Upper lobe of right lung (tissue), 1 donor: ENCODE data around the gene ABCG4. TPM values are rescaled to one million over a fixed set of nuclear protein-coding genes. Genes with fewer than 3 reads are reported as not detected.

Experiments
- ATAC-seq: fragments of 200-7000 bp; cut with Tn5 transposase; one replicate; pipeline ENCODE4 v1.9.1; 2020; ENCODE audit warnings: mild to moderate bottlenecking, moderate library complexity
- DNase-seq: peaks from one replicate; pipeline ENCODE4 v3.0.0-alpha.2; 2020
- H3K27ac ChIP-seq: fragments of 200-600 bp; one replicate; pipeline ENCODE4 v1.8.0; 2022
- H3K27me3 ChIP-seq: fragments of 200-600 bp; one replicate; pipeline ENCODE4 v1.8.0; 2022; ENCODE audit warnings: mild to moderate bottlenecking
- H3K36me3 ChIP-seq: fragments of 200-600 bp; one replicate; pipeline ENCODE4 v1.8.0; 2022
- H3K4me1 ChIP-seq: fragments of 200-600 bp; one replicate; pipeline ENCODE4 v1.8.0; 2022
- H3K4me3 ChIP-seq: fragments of 200-600 bp; one replicate; pipeline ENCODE4 v1.8.0; 2022; ENCODE audit warnings: mild to moderate bottlenecking
- H3K9me3 ChIP-seq: fragments of 200-600 bp; one replicate; pipeline ENCODE4 v1.8.0; 2022
- intact Hi-C: fragments of 100-400 bp; cut with DNase I; formaldehyde crosslinking; loops from one replicate; pipeline ENCODE4 v1.11.0; 2022
- total RNA-seq: library from RNA; stranded (reverse); fragmentation: NEBNext Ultra II Directional; extraction: Animal tissue kit (Norgen Biotek cat#: 25700); gene quantifications from one replicate; pipeline ENCODE4 v1.2.1, GENCODE V29; 2021
- TF ChIP-seq, protein P1 (sequence below): fragments of 200-600 bp; IDR thresholded peaks from one replicate; pipeline ENCODE4 v1.8.0; 2022; ENCODE audit warnings: antibody characterized with exemption
- donor health status: DM: no; HTN: yes; CAD: no; lungs with severe emphysema.

ABCG4 gene
- total RNA-seq, 1 donor from 2014 or later, result 0.14 TPM

DNA sequence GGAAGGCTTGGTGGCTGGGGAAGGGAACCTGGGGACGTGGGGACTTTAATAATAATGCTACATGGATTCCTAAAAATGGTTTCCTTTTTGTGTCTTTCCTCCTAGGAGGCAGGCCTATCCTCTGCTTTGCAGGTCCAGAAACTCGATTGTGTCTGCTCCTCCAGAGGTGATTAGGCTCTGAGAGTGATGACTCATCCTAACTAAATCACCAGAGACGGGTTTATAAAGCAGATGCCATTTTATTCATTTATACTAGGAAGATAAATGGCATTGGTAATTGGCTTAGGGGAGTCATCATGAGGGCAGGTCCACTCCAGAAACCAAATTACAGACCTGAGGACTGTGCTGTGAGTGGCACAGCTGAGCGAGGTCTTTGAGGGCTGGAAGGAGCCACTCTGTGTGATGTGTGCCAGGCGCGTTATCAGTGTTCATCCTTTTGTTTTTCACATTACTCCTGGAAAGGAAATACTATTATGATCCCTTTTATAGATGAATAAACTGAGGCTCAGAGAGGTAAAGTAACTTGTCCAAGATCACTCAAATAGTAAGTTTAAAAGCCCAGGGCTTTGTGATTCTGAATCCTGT lies 26.7 kb downstream of the ABCG4 start:
- H3K27ac ChIP-seq, result no peak overlapping the region
- no peaks in the 10 kb centered on the region for H3K4me1 ChIP-seq
- TF ChIP-seq, protein P1, sequence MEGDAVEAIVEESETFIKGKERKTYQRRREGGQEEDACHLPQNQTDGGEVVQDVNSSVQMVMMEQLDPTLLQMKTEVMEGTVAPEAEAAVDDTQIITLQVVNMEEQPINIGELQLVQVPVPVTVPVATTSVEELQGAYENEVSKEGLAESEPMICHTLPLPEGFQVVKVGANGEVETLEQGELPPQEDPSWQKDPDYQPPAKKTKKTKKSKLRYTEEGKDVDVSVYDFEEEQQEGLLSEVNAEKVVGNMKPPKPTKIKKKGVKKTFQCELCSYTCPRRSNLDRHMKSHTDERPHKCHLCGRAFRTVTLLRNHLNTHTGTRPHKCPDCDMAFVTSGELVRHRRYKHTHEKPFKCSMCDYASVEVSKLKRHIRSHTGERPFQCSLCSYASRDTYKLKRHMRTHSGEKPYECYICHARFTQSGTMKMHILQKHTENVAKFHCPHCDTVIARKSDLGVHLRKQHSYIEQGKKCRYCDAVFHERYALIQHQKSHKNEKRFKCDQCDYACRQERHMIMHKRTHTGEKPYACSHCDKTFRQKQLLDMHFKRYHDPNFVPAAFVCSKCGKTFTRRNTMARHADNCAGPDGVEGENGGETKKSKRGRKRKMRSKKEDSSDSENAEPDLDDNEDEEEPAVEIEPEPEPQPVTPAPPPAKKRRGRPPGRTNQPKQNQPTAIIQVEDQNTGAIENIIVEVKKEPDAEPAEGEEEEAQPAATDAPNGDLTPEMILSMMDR, result no peak
- intact Hi-C loops, result no loop called here
- no peaks in the 10 kb centered on the region for H3K27me3 ChIP-seq
- DNase-seq (no peak), ATAC-seq (no peak)
- peaks cover 35% of the 10 kb centered on the region for H3K36me3 ChIP-seq
- no peak overlapping the region for H3K4me3 ChIP-seq
- H3K9me3 ChIP-seq, result no peaks in the 10 kb centered on the region

DNA sequence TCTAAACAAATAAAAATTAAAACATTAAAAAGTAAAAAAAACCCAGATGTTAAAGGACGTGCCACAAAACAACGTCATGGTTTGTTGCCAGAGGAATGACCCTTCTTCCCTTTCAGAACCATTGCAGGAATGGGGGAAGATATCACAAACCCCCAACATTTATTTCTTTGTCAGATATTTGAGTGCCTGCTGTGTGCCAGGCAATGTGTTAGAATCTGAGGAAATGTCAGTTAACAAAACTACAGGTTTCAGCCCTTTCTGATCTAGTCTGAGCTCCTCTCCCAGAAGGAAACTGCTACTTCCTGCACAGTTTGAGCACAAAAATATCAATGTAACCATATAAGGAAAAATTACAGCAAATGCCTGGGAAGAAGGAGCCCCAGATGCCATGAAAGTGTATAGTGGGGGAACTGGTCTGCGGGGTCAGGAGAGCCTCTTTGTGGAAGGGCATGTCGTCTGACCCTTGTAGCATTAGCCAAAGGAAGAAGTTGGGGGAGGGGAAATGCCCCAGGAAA lies 29.4 kb downstream of the ABCG4 start:
- H3K4me3 ChIP-seq, result no peak overlapping the region
- peaks cover 40% of the 10 kb centered on the region for H3K36me3 ChIP-seq
- no peak overlapping the region for H3K27ac ChIP-seq
- TF ChIP-seq, protein P1, result no peak
- ATAC-seq (no peak), DNase-seq (no peak)
- no peaks in the 10 kb centered on the region for H3K9me3 ChIP-seq
- no peaks in the 10 kb centered on the region for H3K27me3 ChIP-seq
- intact Hi-C loops, result no loop called here
- H3K4me1 ChIP-seq, result no peaks in the 10 kb centered on the region

DNA sequence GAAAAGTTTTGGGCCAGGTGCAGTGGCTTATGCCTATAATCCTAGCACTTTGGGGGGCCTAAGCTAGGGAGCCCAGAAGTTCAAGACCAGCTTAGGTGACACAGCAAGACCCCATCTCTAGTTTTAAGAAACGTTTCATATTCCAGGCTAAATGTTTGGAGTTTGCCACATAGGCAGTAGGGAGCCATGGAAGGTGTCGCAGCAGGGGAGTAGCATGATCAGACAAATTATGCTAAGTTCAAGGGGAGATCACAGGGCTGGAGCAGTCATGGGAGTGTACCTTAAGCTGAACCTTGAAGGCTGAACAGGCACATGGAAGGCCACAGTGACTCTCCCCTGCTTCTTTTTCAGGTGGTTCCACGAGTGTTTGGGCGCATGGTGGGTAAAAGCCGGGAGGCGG lies 30.5 kb downstream of the ABCG4 start:
- Histone ChIP-seq H3K27me3 (no peaks in the 10 kb centered on the region), H3K27ac (no peak overlapping the region), H3K4me1 (no peaks in the 10 kb centered on the region), H3K36me3 (peaks cover 31% of the 10 kb centered on the region), H3K9me3 (no peaks in the 10 kb centered on the region), H3K4me3 (no peak overlapping the region)
- TF ChIP-seq, protein P1, result no peak
- ATAC-seq (no peak), DNase-seq (no peak)
- intact Hi-C loops, result no loop called here

DNA sequence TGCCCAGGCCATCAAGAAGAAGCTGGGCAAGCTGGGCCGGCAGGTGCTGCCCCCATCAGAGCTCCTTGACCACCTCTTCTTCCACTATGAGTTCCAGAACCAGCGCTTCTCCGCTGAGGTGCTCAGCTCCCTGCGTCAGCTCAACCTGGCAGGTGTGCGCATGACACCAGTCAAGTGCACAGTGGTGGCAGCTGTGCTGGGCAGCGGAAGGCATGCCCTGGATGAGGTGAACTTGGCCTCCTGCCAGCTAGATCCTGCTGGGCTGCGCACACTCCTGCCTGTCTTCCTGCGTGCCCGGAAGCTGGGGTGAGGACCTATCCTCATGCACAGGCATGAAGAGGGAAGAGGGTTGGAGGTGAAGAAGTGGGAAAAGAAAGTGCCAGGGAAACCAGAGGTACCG lies 31.1 kb downstream of the ABCG4 start:
- ATAC-seq, result no peak
- no peak for DNase-seq
- TF ChIP-seq, protein P1, result no peak
- Histone ChIP-seq H3K27ac (no peak overlapping the region), H3K36me3 (peaks cover 25% of the 10 kb centered on the region), H3K4me1 (no peaks in the 10 kb centered on the region), H3K27me3 (no peaks in the 10 kb centered on the region), H3K9me3 (no peaks in the 10 kb centered on the region), H3K4me3 (no peak overlapping the region)
- intact Hi-C loops, result no loop called here

DNA sequence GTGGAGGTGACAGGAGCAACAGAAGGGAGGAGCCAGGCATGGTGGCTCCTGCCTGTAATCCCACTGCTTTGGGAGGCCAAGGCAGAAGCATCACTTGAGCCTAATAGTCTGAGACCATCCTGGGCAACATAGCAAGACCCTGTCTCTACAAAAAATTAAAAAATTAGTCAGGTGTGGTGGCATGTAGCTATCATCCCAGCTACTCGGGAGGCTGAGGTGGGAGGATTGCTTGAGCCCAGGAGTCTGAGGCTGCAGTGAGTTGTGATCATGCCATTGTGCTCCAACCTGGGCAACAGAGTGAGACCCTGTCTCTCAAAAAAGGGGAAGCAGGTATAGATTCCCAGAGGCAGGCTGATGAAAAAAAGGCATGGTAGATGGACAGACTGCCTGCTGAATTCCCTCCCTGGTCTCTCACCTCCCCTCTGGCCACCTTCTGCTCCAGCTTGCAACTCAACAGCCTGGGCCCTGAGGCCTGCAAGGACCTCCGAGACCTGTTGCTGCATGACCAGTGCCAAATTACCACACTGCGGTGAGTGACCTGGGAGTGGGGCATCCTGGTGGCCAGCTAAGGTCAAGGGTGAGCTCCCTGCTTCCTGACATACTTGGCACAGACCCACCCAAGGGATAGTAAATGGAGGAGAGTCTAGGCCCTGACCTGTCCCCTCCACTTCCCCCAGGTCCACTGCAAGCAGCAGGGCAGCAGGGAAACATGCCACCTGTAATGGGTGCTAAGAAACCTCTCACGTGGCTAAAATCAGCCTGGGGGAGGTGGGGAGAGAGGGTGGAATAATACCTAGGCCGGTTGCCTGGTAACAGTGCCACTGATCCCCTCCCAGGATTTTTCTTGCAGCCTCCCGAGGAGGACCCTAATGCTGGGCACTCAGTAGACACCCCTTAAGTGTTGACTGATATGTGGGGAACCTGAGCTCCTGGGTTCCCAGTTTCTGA lies 32.2 kb downstream of the ABCG4 start:
- H3K4me3 ChIP-seq, result no peak overlapping the region
- no peaks in the 10 kb centered on the region for H3K4me1 ChIP-seq
- intact Hi-C loops, result no loop called here
- TF ChIP-seq, protein P1, result no peak
- no peak overlapping the region for H3K27ac ChIP-seq
- DNase-seq (no peak), ATAC-seq (no peak)
- H3K9me3 ChIP-seq, result no peaks in the 10 kb centered on the region
- no peaks in the 10 kb centered on the region for H3K27me3 ChIP-seq
- H3K36me3 ChIP-seq, result peaks cover 18% of the 10 kb centered on the region
